ENCODE results near the gene BARX1.

BARX1 gene

GRCh38 chr9:93955981-93956784 is 1.0 kb upstream of the BARX1 start:
- no peaks in the 10 kb centered on the region for H3K36me3 ChIP-seq (ENCODE audit: insufficient read depth, low read length)
- H3K27ac ChIP-seq (ENCODE audit: low read depth, low read length) = no peak overlapping the region
- no peak overlapping the region for H3K9ac ChIP-seq (ENCODE audit: low read depth, low read length)
- H3K4me1 ChIP-seq (ENCODE audit: insufficient read depth, low read length) = peaks cover 5% of the 10 kb centered on the region
- no peaks in the 10 kb centered on the region for H3K9me3 ChIP-seq (ENCODE audit: insufficient read depth, low read depth, low read length)
- H3K27me3 ChIP-seq (ENCODE audit: insufficient read depth, low read length) = peaks cover 97% of the 10 kb centered on the region
- 35% methylated on average over 12 of the region's 12 CpGs for WGBS
- H3K4me3 ChIP-seq (ENCODE audit: low read length) = peak overlapping the region; percentile 52

GRCh38 chr9:93954434-93955061 is 607 bp downstream of the BARX1 start:
- peak overlapping the region; percentile 38 for H3K4me3 ChIP-seq (ENCODE audit: low read length)
- peaks cover 13% of the 10 kb centered on the region for H3K4me1 ChIP-seq (ENCODE audit: insufficient read depth, low read length)
- no peak overlapping the region for H3K27ac ChIP-seq (ENCODE audit: low read depth, low read length)
- no peak overlapping the region for H3K9ac ChIP-seq (ENCODE audit: low read depth, low read length)
- H3K9me3 ChIP-seq (ENCODE audit: insufficient read depth, low read depth, low read length) = no peaks in the 10 kb centered on the region
- no peaks in the 10 kb centered on the region for H3K36me3 ChIP-seq (ENCODE audit: insufficient read depth, low read length)
- peaks cover 97% of the 10 kb centered on the region for H3K27me3 ChIP-seq (ENCODE audit: insufficient read depth, low read length)
- 2% methylated on average over 67 of the region's 67 CpGs for WGBS

- Histone ChIP-seq H3K9me3 (ENCODE audit: insufficient read depth, low read depth, low read length) (no peaks in the 10 kb centered on the region), H3K9ac (ENCODE audit: low read depth, low read length) (no peak overlapping the region; the same call in 1 of the 2 replicates), H3K36me3 (ENCODE audit: insufficient read depth, low read length) (no peaks in the 10 kb centered on the region), H3K27me3 (ENCODE audit: insufficient read depth, low read length) (peaks cover 97% of the 10 kb centered on the region), H3K4me1 (ENCODE audit: insufficient read depth, low read length) (peaks cover 13% of the 10 kb centered on the region), H3K4me3 (ENCODE audit: low read length) (peak overlapping the region; percentile 38; the same call in 1 of the 2 replicates), H3K27ac (ENCODE audit: low read depth, low read length) (no peak overlapping the region)
- 6% methylated on average over 49 of the region's 49 CpGs for WGBS
These were observed 1.4 kb downstream of the BARX1 start for GRCh38 chr9:93953496-93954433.

GRCh38 chr9:93952784-93953495 is 2.2 kb downstream of the BARX1 start:
- Histone ChIP-seq H3K4me1 (ENCODE audit: insufficient read depth, low read length) (peaks cover 13% of the 10 kb centered on the region), H3K4me3 (ENCODE audit: low read length) (no peak overlapping the region; the same call in 1 of the 2 replicates), H3K36me3 (ENCODE audit: insufficient read depth, low read length) (no peaks in the 10 kb centered on the region), H3K27ac (ENCODE audit: low read depth, low read length) (no peak overlapping the region), H3K27me3 (ENCODE audit: insufficient read depth, low read length) (peaks cover 97% of the 10 kb centered on the region), H3K9me3 (ENCODE audit: insufficient read depth, low read depth, low read length) (no peaks in the 10 kb centered on the region), H3K9ac (ENCODE audit: low read depth, low read length) (no peak overlapping the region)
- WGBS = 2% methylated on average over 55 of the region's 55 CpGs

- 3% methylated on average over 39 of the region's 39 CpGs for WGBS
- Histone ChIP-seq H3K9ac (ENCODE audit: low read depth, low read length) (no peak overlapping the region), H3K4me1 (ENCODE audit: insufficient read depth, low read length) (peaks cover 17% of the 10 kb centered on the region), H3K4me3 (ENCODE audit: low read length) (no peak overlapping the region; the same call in 1 of the 2 replicates), H3K36me3 (ENCODE audit: insufficient read depth, low read length) (no peaks in the 10 kb centered on the region), H3K9me3 (ENCODE audit: insufficient read depth, low read depth, low read length) (no peaks in the 10 kb centered on the region), H3K27me3 (ENCODE audit: insufficient read depth, low read length) (peaks cover 97% of the 10 kb centered on the region), H3K27ac (ENCODE audit: low read depth, low read length) (no peak overlapping the region)
These were observed 2.9 kb downstream of the BARX1 start for GRCh38 chr9:93952119-93952783.

- 2% methylated on average over 39 of the region's 39 CpGs for WGBS
- H3K9ac ChIP-seq (ENCODE audit: low read depth, low read length) = no peak overlapping the region
- peak overlapping the region; percentile 48; the same call in 1 of the 2 replicates for H3K4me3 ChIP-seq (ENCODE audit: low read length)
- H3K36me3 ChIP-seq (ENCODE audit: insufficient read depth, low read length) = no peaks in the 10 kb centered on the region
- no peaks in the 10 kb centered on the region for H3K9me3 ChIP-seq (ENCODE audit: insufficient read depth, low read depth, low read length)
- no peak overlapping the region for H3K27ac ChIP-seq (ENCODE audit: low read depth, low read length)
- peaks cover 97% of the 10 kb centered on the region for H3K27me3 ChIP-seq (ENCODE audit: insufficient read depth, low read length)
- H3K4me1 ChIP-seq (ENCODE audit: insufficient read depth, low read length) = peaks cover 21% of the 10 kb centered on the region
These were observed 3.5 kb downstream of the BARX1 start for GRCh38 chr9:93951655-93952118.

- Histone ChIP-seq H3K36me3 (ENCODE audit: insufficient read depth, low read length) (no peaks in the 10 kb centered on the region), H3K27me3 (ENCODE audit: insufficient read depth, low read length) (peaks cover 97% of the 10 kb centered on the region), H3K4me1 (ENCODE audit: insufficient read depth, low read length) (peaks cover 28% of the 10 kb centered on the region), H3K9ac (ENCODE audit: low read depth, low read length) (no peak overlapping the region), H3K4me3 (ENCODE audit: low read length) (peak overlapping the region; percentile 48), H3K9me3 (ENCODE audit: insufficient read depth, low read depth, low read length) (no peaks in the 10 kb centered on the region), H3K27ac (ENCODE audit: low read depth, low read length) (no peak overlapping the region)
- 1% methylated on average over 44 of the region's 47 CpGs for WGBS
These were observed 4.2 kb downstream of the BARX1 start for GRCh38 chr9:93950619-93951601.

GRCh38 chr9:93949694-93950449 is 5.3 kb downstream of the BARX1 start:
- Histone ChIP-seq H3K9ac (ENCODE audit: low read depth, low read length) (no peak overlapping the region), H3K27ac (ENCODE audit: low read depth, low read length) (no peak overlapping the region), H3K4me1 (ENCODE audit: insufficient read depth, low read length) (peaks cover 28% of the 10 kb centered on the region), H3K4me3 (ENCODE audit: low read length) (peak overlapping the region; percentile 45), H3K27me3 (ENCODE audit: insufficient read depth, low read length) (peaks cover 99% of the 10 kb centered on the region), H3K36me3 (ENCODE audit: insufficient read depth, low read length) (no peaks in the 10 kb centered on the region), H3K9me3 (ENCODE audit: insufficient read depth, low read depth, low read length) (no peaks in the 10 kb centered on the region)
- WGBS = 5% methylated on average over 12 of the region's 16 CpGs
